ENCODE measurements around the gene FOXD1.

Gene FOXD1

GRCh38 chr5:73444499-73445438 is 3.8 kb downstream of the FOXD1 start:
- Histone ChIP-seq H3K4me3 (ENCODE audit: low read depth, low read length) (no peak overlapping the region), H3K27ac (no peak overlapping the region)

GRCh38 chr5:73443829-73444498 is 4.6 kb downstream of the FOXD1 start:
- peaks cover 8% of the 10 kb centered on the region for H3K36me3 ChIP-seq
- TF ChIP-seq CTCF (IDR thresholded peaks at IDR 0.05; ENCODE audit: low read depth, low read length), result no peak
- no peak overlapping the region for H3K27ac ChIP-seq
- no peaks in the 10 kb centered on the region for H3K9me3 ChIP-seq (ENCODE audit: severe bottlenecking)
- no peaks in the 10 kb centered on the region for H3K27me3 ChIP-seq (ENCODE audit: insufficient read depth, low read depth, severe bottlenecking)
- H3K4me3 ChIP-seq (ENCODE audit: low read depth, low read length), result no peak overlapping the region
- DNase-seq, result no peak

More at GRCh38 chr5:73444499-73445438, 3.8 kb downstream of the FOXD1 start:
- peaks cover 8% of the 10 kb centered on the region for H3K36me3 ChIP-seq
- no peak for TF ChIP-seq CTCF (IDR thresholded peaks at IDR 0.05; ENCODE audit: low read depth, low read length)
- DNase-seq, result no peak
- H3K27me3 ChIP-seq (ENCODE audit: insufficient read depth, low read depth, severe bottlenecking), result no peaks in the 10 kb centered on the region
- H3K9me3 ChIP-seq (ENCODE audit: severe bottlenecking), result no peaks in the 10 kb centered on the region

- no peak for DNase-seq
- no peak for TF ChIP-seq CTCF (IDR thresholded peaks at IDR 0.05; ENCODE audit: low read depth, low read length)
- Histone ChIP-seq H3K27me3 (ENCODE audit: insufficient read depth, low read depth, severe bottlenecking) (no peaks in the 10 kb centered on the region), H3K9me3 (ENCODE audit: severe bottlenecking) (no peaks in the 10 kb centered on the region), H3K4me3 (ENCODE audit: low read depth, low read length) (no peak overlapping the region), H3K27ac (no peak overlapping the region), H3K36me3 (peaks cover 8% of the 10 kb centered on the region)
Observed at GRCh38 chr5:73442996-73443627, 5.5 kb downstream of the FOXD1 start.

- Histone ChIP-seq H3K4me3 (ENCODE audit: low read depth, low read length) (no peak overlapping the region), H3K9me3 (ENCODE audit: severe bottlenecking) (no peaks in the 10 kb centered on the region), H3K36me3 (peaks cover 8% of the 10 kb centered on the region), H3K27me3 (ENCODE audit: insufficient read depth, low read depth, severe bottlenecking) (no peaks in the 10 kb centered on the region), H3K27ac (no peak overlapping the region)
- no peak for DNase-seq
- TF ChIP-seq CTCF (IDR thresholded peaks at IDR 0.05; ENCODE audit: low read depth, low read length), result no peak
Observed at GRCh38 chr5:73442231-73442811, 6.3 kb downstream of the FOXD1 start.

GRCh38 chr5:73441378-73441777 is 7.2 kb downstream of the FOXD1 start:
- TF ChIP-seq CTCF (IDR thresholded peaks at IDR 0.05; ENCODE audit: low read depth, low read length), result no peak
- Histone ChIP-seq H3K27me3 (ENCODE audit: insufficient read depth, low read depth, severe bottlenecking) (no peaks in the 10 kb centered on the region), H3K27ac (no peak overlapping the region), H3K9me3 (ENCODE audit: severe bottlenecking) (no peaks in the 10 kb centered on the region), H3K4me3 (ENCODE audit: low read depth, low read length) (no peak overlapping the region), H3K36me3 (peaks cover 8% of the 10 kb centered on the region)
- DNase-seq, result no peak
